Choroid plexus epithelial cell (primary cell): Measurements from ENCODE around the gene MGAT5.

Experiments used
- DNase-seq: peaks from one replicate; pipeline ENCODE4 v3.0.0-alpha.2; 2010; ENCODE audit warnings: low read depth
- H3K4me3 ChIP-seq: 2 replicates; pipeline ENCODE4 v1.5.1; 2011; ENCODE audit warnings: low read depth, mild to moderate bottlenecking, control low read depth, low read length, moderate library complexity
- CTCF ChIP-seq: conservative IDR thresholded peaks from 2 replicates; pipeline ENCODE4 v1.5.1; 2011; ENCODE audit warnings: low read depth, mild to moderate bottlenecking, control low read depth, inconsistent platforms, low read length, moderate library complexity

Gene MGAT5

GRCh38 chr2:134253804-134254203 lies at the start of gene MGAT5:
Gene MGAT5 (plus strand): TSS chr2:134254072. CDS start chr2:134254404, 332 bp downstream.
- DNase-seq: no peak
- no peak for TF ChIP-seq CTCF
- no peak within 1 kb of the TSS for H3K4me3 ChIP-seq

- no peak overlapping the region for H3K4me3 ChIP-seq
- no peak for DNase-seq
- no peak for TF ChIP-seq CTCF
Measured at GRCh38 chr2:134205087-134205486, 48.8 kb upstream of the MGAT5 start.

- TF ChIP-seq CTCF: no peak
- no peak for DNase-seq
- no peak overlapping the region for H3K4me3 ChIP-seq
Measured at GRCh38 chr2:134206031-134206430, 47.8 kb upstream of the MGAT5 start.

GRCh38 chr2:134206573-134206972 lies 47.3 kb upstream of the MGAT5 start:
- no peak for TF ChIP-seq CTCF
- DNase-seq: peak; percentile 69
- H3K4me3 ChIP-seq: no peak overlapping the region

- peak; percentile 79 for TF ChIP-seq CTCF
- DNase-seq: peak; percentile 64
- no peak overlapping the region for H3K4me3 ChIP-seq
Measured at GRCh38 chr2:134207589-134208209, 46.2 kb upstream of the MGAT5 start.

GRCh38 chr2:134208825-134209224 lies 45.0 kb upstream of the MGAT5 start:
- no peak overlapping the region for H3K4me3 ChIP-seq
- DNase-seq: no peak
- no peak for TF ChIP-seq CTCF

GRCh38 chr2:134212746-134213145 lies 41.1 kb upstream of the MGAT5 start:
- H3K4me3 ChIP-seq: no peak overlapping the region
- TF ChIP-seq CTCF: no peak
- DNase-seq: no peak
